Fibroblast of skin of right biceps (primary cell): Measurements from ENCODE around the gene EXOC1.
"Not testable (repeated sequence)": the region's sequence is repeated elsewhere in the genome, so short reads cannot be mapped to it uniquely, and the experiment has no call there.

Source experiments
- DNase-seq: peaks from one replicate; pipeline ENCODE4 v3.0.0-alpha.2; 2013

EXOC1 gene, protein sequence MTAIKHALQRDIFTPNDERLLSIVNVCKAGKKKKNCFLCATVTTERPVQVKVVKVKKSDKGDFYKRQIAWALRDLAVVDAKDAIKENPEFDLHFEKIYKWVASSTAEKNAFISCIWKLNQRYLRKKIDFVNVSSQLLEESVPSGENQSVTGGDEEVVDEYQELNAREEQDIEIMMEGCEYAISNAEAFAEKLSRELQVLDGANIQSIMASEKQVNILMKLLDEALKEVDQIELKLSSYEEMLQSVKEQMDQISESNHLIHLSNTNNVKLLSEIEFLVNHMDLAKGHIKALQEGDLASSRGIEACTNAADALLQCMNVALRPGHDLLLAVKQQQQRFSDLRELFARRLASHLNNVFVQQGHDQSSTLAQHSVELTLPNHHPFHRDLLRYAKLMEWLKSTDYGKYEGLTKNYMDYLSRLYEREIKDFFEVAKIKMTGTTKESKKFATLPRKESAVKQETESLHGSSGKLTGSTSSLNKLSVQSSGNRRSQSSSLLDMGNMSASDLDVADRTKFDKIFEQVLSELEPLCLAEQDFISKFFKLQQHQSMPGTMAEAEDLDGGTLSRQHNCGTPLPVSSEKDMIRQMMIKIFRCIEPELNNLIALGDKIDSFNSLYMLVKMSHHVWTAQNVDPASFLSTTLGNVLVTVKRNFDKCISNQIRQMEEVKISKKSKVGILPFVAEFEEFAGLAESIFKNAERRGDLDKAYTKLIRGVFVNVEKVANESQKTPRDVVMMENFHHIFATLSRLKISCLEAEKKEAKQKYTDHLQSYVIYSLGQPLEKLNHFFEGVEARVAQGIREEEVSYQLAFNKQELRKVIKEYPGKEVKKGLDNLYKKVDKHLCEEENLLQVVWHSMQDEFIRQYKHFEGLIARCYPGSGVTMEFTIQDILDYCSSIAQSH

DNA sequence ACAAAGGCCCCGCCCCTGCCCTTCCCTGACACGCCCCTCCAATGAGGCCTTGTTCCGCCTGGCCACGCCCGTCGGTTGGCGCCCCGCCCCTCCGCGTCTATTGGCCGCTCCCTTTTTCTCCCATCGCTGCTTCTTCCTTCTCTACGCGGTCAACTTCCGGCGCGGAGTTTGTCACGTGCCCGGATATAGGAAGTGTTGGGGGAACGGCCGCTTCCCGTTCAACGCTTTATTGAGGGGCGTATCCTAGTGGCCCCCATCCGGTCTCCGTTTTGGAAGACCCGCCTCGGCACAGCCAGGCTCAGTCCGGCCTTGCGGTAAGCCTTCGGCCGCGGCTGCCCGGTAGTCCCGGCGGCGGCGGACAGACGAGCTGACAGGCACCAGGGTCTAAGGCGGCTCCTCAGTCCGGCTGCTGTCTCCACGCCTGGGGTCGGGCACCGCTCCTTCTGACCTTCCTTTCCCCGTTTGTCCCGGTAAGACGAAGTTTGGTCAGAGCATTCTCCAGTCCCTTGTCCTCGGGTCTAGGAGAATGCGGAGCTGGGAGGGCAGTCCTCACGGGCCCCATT is at the start of gene EXOC1:
EXOC1 (plus strand) TSS at position 165 of the 563 bp plus-strand sequence. CDS start 4,676 bp downstream, outside the sequence.
- DNase-seq = peak; percentile 97

DNA sequence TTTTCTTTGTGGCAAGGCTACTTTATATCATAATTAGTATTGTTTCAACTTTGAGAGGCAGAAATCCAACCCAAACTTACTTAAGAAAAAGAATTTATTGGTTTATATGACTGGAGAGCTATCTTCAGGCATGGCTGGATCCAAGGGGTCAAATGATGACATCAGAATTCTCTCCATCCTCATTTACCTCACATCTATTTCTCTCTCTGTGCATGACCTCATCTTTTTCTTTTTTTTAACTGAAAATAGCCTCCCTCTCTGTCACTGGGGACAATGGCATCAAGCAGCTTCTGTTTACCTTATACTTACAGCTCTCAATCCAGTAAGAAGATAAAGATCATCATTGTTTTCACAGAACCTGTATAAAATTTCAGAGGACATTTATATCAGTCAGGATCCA is 45.9 kb upstream of the EXOC1 start:
- no peak for DNase-seq

DNA sequence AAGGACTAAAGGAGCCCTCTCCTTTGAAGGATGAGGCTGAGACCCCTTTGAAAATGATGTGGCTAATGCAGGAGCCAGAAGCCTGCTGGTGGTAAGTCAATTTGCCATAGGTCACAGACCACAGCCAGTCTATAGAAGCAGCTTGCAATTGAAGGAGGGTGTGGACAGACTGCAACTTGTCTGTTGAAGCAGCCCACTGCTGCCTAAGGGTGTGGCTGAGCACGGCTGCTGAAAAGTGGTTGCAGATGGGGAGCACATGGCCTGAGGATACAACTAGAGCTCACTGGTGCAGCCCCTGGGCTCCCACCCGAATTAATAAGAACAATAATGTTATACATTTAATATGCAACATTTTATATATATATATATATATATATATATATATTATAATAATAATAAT is 45.3 kb upstream of the EXOC1 start:
- no peak for DNase-seq

DNA sequence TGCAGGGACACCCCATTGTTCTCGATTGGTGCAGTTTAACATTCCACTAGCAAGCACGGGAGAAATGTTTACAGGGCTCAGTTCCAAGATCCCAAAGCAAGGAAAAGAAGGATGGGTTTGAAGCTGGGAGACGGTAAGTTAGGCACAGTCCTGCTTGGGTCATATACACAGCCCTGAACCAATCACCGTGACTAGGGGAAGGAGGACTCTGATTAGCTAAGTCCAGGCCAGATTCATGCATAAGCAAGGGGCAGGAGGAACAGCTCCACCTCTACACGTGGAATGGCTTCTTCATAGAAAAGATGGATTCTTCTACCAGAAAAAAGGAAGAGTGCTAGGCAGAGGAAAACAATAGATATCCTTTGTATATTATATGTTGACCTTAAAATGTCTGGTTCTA is 44.8 kb upstream of the EXOC1 start:
- DNase-seq = no peak

DNA sequence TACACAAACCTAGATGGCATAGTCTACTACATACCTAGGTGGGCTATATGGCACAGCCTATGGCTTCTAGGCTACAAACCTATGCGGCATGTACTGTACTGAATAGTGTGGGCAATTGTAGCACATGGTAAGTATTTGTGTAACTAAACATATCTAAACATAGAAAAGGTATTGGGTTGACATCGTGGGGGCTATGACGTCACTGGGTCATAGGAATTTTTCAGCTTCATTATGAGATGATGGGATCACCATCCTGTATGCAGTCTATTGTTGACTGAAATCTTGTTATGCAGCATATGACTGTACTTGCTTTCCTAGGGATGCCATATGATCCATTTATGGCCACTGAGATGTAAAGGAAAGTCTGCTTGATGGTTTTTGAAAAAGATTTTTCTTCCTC is 35.8 kb upstream of the EXOC1 start:
- DNase-seq = no peak

DNA sequence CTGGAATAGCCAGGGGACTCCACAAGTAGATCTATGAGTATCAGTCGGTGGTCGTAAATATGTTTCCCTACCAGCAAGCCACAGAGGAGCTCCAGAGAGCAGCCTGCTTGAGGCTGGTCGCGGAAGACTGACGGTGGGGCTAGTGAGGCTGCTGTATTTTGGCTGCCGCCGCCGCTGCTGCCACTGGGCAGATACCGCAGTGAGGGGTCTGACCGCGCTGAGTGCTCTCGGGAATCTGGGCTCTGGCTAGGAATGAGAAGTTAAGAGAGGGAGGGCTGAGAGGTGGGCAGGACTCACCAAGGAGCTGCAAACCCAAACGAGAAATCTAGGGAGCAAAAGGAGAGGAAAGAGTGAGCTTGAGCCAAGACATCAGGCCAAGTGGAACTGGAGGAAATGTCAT is 33.8 kb upstream of the EXOC1 start, which contains the start of gene EXOC1L:
EXOC1L (plus strand) TSS at position 157 of the 400 bp plus-strand sequence; CDS start at position 394, 237 bp downstream.
- peak; percentile 25 for DNase-seq

DNA sequence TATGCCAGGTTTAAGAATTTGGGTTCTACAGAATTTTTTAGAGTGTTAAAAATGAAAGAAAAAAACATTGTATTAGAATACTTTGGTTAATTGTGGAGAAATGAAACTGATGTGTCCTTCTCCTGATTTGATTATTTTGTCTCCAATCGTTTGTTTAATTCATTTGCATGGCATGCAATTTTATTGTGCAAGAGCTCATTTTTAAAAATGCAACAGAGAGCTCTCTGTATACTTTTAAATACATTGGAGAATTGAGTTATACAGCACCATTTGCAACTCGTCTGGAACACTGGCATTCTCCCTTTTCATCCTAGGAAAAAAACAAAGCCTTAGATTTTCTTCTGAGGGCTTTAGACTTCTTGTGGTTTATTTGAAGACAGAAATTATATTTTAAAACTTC is 33.2 kb upstream of the EXOC1 start:
- DNase-seq = no peak

DNA sequence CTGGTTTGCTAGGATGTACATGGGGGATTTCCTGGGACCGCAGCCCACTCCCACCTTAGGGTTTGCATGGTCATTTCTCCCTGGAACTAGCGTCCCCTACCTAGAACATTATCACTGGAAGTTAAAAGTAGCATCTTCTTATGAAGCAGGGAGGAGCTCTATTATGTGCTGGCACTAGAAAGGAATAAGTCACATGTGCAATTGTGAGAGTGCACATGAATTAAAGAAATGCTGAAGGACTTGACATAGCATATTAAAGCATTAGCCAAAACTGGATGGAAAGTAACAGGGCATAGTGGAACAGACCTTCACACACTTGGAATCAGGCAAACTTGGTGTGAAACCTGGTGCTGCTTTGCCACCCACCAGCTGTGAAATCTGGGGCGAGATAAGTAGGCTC is 31.1 kb upstream of the EXOC1 start:
- DNase-seq = no peak

DNA sequence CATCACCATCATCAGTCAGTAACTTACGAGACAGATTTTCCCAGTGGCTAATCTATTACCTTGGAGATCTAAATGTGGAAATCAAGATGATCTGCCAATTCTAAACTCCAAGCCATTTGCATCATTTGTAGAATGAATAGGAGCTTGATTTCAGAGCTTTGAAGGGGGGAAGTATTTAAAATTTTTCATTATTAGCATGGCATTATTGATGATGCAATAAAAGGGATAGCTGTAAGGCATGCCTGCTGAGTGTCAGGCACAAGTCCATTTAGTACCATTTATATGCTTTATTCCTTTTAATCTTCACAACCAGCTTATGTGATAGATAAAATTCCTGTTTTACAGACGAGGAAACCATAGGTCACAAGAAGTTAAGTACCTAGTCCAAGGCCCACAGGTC is 28.6 kb upstream of the EXOC1 start:
- DNase-seq = no peak

DNA sequence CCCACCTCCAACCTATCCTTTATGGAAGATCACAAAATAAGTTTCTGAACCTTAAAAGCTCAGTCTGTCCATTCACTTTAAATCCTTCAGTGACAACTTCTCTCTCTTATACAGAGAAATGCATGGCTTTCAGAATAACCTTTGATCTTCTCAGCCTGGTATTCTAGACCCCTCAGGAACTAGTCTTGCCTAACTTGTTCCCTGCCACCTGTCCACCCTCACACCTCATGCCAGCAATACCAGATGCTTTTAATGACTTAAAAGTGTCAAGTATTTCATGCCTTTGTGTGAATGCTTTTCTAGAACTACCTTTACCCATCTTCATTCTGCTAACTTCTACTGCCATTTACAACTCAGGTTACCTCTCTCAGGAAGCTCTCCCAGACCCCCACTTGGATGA is 26.5 kb upstream of the EXOC1 start:
- no peak for DNase-seq

DNA sequence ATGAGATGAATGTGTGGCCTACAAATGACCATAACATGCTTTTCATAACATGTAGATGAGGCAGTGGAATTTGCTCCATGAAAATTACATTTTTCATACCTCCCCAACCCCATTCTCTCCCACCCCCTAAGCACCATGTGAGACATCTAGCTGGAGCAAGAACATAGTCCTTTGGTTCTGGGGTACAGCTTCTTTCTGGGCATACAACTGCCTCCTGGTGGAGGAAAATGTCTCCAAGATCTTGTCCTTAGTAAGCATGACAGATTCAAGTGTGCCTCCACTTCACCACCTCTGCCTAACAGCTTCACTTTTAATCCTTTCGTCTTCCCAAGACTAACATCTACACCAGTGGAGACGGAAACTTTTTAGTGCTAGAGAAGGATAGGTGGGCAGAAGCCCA is 25.9 kb upstream of the EXOC1 start:
- no peak for DNase-seq

DNA sequence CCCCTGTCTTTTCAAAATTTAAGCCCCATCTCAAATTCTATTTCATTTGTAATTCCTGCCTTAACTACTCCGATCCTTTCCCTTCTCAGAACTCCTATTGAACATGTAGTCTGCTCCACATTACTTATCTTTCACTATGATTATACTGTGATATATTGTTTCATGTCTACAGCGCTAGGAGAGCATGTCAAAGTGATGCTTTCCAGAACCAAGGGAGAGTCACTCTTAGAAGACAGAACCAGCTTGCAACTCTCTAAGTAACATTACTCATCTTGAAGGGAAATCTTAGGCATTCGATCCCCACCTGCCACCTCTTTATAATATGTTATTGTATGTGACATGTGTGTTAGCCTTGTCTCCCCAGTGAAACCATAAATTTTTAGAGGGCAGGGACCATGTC is 23.4 kb upstream of the EXOC1 start:
- no peak for DNase-seq

DNA sequence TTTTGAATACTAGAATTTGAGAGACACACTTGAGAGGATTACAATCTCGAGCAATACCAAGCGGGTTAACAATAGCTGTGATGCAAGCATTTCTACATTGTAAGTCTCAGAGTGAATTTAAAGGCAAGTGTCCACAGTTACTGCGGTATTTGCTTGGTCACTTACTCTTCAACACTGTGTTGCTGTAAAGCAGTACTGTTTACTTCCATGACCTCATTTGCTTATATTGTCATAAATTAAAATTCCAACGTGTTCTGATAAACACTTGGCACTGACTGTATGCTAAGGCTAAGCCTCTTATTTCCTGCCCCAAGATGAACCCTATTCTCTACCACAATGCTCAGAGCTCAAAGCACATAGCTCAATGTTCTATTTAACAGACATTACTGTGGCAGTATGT is 22.7 kb upstream of the EXOC1 start:
- no peak for DNase-seq

DNA sequence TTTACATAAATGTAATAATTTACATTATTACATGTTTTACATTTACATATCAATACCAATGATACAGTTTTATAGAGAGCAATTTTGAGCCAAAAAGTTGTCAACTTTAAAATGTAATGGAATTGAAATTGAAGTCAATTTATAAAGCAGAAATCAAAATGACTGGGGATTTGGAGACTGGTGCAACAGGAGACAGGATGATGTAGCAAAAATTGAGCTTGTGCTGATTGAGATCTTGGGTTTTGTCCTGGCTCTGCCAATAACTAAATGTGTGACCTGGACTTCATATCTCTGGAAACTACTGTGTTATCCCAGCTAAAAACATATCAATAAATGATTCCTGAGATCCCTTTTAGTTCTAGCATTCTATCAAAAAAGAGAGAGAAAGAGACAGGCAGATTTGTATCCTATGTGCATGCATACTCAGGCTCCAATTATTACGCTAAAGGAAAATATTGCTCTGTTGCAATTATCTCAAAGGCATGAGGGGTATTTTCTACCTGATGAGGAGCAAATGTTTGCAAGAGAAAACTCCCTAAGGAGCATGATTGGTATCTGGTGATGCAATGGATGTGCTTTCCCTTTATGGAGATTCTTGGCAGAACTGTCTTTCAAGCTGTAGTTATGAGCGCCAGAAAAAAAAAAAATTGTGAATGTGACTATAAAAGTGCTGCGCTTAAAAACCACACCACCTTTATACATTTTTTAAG is 19.2 kb upstream of the EXOC1 start:
- no peak for DNase-seq

DNA sequence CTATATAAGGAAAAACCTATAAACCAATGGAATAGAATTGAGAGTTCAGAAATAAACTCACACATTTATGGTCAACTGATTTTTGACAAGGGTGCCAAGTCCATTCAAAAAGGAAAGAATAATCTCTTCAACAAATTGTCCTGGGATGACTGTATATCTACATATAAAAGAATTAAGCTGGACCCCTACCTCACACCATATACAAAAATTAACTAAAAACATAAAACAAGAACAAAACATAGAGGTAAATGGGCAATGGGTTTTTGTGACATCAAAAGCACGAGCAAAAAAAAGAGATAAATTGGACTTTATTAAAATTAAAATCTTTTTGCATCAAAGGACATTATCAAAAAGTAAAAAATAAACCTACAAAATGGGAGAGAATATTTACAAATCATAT is 15.5 kb upstream of the EXOC1 start:
- DNase-seq = no peak

DNA sequence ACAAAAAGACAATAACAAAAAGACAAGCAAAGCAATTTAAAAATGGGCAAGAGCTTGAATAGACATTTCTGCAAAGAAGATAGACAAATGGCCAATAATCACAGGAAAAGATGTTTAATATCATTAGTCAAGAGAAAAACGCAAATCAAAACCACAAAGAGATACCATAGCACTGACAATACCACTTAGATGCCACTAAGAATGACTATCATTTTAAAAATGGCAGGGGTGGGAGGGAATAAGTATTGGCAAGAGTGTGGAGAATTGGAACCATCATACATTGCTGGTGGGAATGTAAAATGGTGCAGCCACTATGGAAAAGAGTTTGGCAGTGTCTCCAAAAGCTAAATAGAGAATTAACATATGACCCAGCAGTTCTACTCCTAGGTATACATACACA is 15.1 kb upstream of the EXOC1 start:
- peak; percentile 35 for DNase-seq

DNA sequence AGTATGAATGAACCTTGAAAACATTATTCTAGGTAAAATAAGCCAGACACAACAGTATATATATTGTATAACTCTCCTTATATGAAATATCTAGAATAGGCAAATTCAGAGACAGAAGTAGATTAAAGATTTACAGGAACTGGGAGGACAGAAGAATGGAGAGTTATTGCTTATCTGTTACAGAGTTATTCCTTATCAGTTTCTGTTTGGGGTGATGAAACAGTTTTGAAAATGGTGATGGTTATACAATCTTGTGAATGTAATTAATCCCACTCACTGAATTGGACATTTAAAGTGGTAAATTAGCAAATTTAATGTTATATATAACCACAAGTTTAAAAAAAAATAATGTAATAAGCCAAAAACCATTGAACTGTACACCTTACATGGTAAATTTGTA is 14.5 kb upstream of the EXOC1 start:
- no peak for DNase-seq

DNA sequence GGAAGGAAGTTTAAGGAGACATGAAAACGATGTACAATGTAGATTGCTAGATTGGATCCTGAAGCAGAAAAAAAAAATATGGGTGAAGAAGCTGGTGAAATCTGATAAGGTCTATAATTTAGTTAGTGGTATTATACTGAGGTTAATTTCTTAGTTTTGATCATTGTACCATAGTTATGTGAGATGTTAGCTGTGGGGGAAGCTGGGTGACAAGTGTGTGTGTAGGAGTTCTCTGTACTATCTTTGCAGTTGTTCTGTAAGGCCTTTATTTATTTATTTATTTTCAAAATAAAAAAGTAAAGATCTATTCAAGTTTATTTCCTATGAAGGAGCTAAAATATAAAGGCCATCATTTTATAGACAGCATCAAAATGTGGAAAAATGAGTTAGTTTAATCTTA is 12.5 kb upstream of the EXOC1 start:
- no peak for DNase-seq

DNA sequence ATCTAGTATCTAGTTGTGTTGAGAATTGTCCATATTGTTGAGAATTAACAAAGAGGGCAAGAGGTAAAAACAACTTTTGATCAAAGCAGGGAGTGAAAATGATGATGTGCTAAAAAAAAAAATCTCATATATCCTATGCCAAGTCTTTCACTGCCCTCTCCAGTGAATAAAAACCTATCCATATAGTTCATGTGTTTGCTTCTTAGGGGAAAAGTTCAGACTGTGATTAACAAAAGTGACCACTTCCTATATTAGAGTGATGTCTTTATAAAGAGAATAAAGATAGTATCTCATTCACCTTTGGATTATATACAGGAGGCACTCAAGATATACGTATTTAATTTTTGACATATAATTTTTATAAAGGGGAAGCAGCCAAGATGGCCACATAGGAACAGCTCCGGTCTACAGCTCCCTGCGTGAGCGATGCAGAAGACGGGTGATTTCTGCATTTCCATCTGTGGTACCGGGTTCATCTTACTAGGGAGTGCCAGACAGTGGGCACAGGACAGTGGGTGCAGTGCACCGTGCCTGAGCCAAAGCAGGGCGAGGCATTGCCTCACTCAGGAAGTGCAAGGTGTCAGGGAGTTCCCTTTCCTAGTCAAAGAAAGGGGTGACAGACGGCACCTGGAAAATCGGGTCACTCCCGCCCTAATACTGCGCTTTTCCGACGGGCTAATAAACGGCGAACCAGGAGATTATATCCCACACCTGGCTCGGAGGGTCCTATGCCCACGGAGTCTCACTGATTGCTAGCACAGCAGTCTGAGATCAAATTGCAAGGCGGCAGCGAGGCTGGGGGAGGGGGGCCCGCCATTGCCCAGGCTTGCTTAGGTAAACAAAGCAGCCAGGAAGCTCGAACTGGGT is 11.8 kb upstream of the EXOC1 start:
- not testable (repeated sequence) for DNase-seq

DNA sequence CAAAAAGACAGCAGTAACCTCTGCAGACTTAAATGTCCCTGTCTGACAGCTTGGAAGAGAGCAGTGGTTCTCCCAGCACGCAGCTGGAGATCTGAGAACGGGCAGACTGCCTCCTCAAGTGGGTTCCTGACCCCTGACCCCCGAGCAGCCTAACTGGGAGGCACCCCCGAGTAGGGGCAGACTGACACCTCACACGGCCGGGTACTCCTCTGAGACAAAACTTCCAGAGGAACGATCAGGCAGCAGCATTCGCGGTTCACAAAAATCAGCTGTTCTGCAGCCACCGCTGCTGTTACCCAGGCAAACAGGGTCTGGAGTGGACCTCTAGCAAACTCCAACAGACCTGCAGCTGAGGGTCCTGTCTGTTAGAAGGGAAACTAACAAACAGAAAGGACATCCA is 11.1 kb upstream of the EXOC1 start:
- not testable (repeated sequence) for DNase-seq

DNA sequence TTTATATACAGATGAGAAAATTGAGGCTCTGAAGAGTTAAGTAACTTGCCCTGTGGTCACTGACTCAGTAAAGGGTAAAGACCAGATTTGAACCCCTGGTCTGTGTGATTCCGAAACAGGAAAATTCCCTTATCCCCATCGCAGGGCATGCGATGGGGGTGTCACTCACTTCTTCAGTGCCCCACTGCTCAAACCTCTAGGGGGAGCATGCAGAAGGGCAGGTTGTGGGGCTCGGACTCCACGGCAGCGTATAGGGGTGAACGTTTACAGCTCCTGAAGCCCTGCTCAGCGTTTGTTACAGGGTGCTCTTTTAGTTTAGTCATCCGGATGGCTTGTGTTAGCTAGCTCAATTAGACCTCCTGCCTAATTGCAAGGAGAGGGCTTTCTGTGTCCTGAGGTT is 3.7 kb upstream of the EXOC1 start:
- no peak for DNase-seq

DNA sequence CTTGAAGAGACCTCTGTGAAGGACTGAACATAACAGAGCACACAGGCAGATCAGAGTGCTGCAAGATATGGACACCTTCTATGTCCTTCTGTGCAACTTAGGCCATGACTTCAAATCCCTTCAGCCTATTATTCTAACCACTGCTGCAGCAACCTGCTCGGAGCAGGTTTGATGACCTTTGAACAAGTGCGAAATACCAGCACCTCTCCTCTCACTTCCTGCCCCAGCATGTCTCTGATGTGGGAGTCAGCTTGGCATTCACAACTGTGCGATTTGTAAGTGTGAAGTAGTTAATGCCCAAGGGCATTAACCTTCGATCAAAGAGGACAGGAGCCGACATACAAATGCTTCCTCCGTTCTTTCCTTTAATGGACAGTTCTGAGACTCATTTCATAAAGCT is 1.6 kb upstream of the EXOC1 start:
- DNase-seq = no peak
